SK-N-SH (cell line): ENCODE measurements around the gene CREB5. TPM values are rescaled to one million over a fixed set of nuclear protein-coding genes. Genes with fewer than 3 reads are reported as not detected.

Source experiments
- CTCF ChIA-PET: fragments of 300-600, 350-600 bp; formaldehyde crosslinking; extraction: SDS; loops from one replicate; lab custom pipeline; 2021; lab: Yijun Ruan, JAX
- POLR2A ChIA-PET: fragments of 350-600 bp; sonication (Branson Sonifier 250); formaldehyde crosslinking; extraction: SDS; loops from one replicate; lab custom pipeline; 2020; ENCODE audit warnings: antibody characterized with exemption, inconsistent platforms; lab: Yijun Ruan, JAX
- DNase-seq: peaks from one replicate; pipeline ENCODE4 v3.0.0; 2012
- H2AFZ ChIP-seq: fragments of 200-600 bp; sonication (generic); 2 replicates; pipeline ENCODE4 v1.8.1; 2016; ENCODE audit warnings: antibody characterized with exemption, mild to moderate bottlenecking, low read depth
- H3F3A ChIP-seq: fragments of 200-600 bp; sonication (generic); replicated peaks from 2 replicates; pipeline ENCODE3; 2016; ENCODE audit warnings: antibody characterized with exemption, mild to moderate bottlenecking; ENCODE audit not compliant: insufficient read depth
- H3K27ac ChIP-seq, 2 experiments: fragments of 200-500 bp in 1 of 2; fragments of 200-600 bp in 1 of 2; sonication (Bioruptor generic) in 1 of 2; sonication (generic), shearing (Covaris generic) in 1 of 2; 2 replicates each; pipeline versions ENCODE4 v1.5.1 to v1.6.1; 2014 to 2016; ENCODE audit warnings: low read depth in 2 of 2, inconsistent platforms in 1 of 2, low read length in 1 of 2, mild to moderate bottlenecking in 1 of 2, mixed read lengths in 1 of 2
- H3K27me3 ChIP-seq: fragments of 200-600 bp; sonication (generic), shearing (Covaris generic); 2 replicates; pipeline ENCODE4 v1.6.1; 2016; ENCODE audit warnings: mixed run types; ENCODE audit not compliant: insufficient read depth
- H3K36me3 ChIP-seq, 2 experiments: fragments of 200-500 bp in 1 of 2; fragments of 200-600 bp in 1 of 2; sonication (Bioruptor generic) in 1 of 2; sonication (generic) in 1 of 2; replicated peaks in 1 of 2; 2 replicates each; pipeline versions ENCODE3 to v1.5.1; 2014 to 2016; ENCODE audit warnings: low read length in 1 of 2, mild to moderate bottlenecking in 1 of 2; ENCODE audit not compliant: insufficient read depth in 2 of 2, control insufficient read depth in 1 of 2
- H3K4me1 ChIP-seq, 2 experiments: fragments of 200-500 bp in 1 of 2; fragments of 200-600 bp in 1 of 2; sonication (Bioruptor generic) in 1 of 2; sonication (generic), shearing (Covaris generic) in 1 of 2; 2 replicates each; pipeline versions ENCODE4 v1.5.1 to v1.6.1; 2014 to 2016; ENCODE audit warnings: low read depth in 1 of 2, low read length in 1 of 2, mixed run types in 1 of 2; ENCODE audit not compliant: insufficient read depth in 2 of 2, control insufficient read depth in 1 of 2
- H3K4me2 ChIP-seq: fragments of 200-600 bp; sonication (generic), shearing (Covaris generic); 2 replicates; pipeline ENCODE4 v1.6.1; 2017; ENCODE audit warnings: mixed run types
- H3K4me3 ChIP-seq, 2 experiments: fragments of 200-500 bp in 1 of 2; fragments of 200-600 bp in 1 of 2; sonication (Bioruptor generic) in 1 of 2; sonication (generic), shearing (Covaris generic) in 1 of 2; 2 replicates each; pipeline versions ENCODE4 v1.5.1 to v1.8.1; 2014 to 2016; ENCODE audit warnings: low read depth in 2 of 2, inconsistent platforms in 1 of 2, low read length in 1 of 2, mild to moderate bottlenecking in 1 of 2, mixed read lengths in 1 of 2, moderate library complexity in 1 of 2
- H3K79me2 ChIP-seq: fragments of 200-600 bp; sonication (generic); 2 replicates; pipeline ENCODE4 v1.8.1; 2017; ENCODE audit warnings: mild to moderate bottlenecking; ENCODE audit not compliant: insufficient read depth
- H3K9ac ChIP-seq: fragments of 200-600 bp; sonication (generic); 2 replicates; pipeline ENCODE4 v1.6.1; 2017; ENCODE audit warnings: mixed run types
- H3K9me2 ChIP-seq: fragments of 200-600 bp; sonication (generic); 2 replicates; pipeline ENCODE4 v1.6.1; 2017; ENCODE audit warnings: mixed run types
- H3K9me3 ChIP-seq: fragments of 200-600 bp; sonication (generic); 2 replicates; pipeline ENCODE4 v1.6.1; 2017; ENCODE audit warnings: mixed run types, mild to moderate bottlenecking, moderate library complexity
- H4K20me1 ChIP-seq: fragments of 200-600 bp; sonication (generic); 2 replicates; pipeline ENCODE4 v1.6.1; 2017; ENCODE audit warnings: mild to moderate bottlenecking, mixed run types; ENCODE audit not compliant: insufficient read depth
- EP300 ChIP-seq, 2 experiments: IDR thresholded peaks; 2 replicates each; pipeline versions ENCODE4 v1.4.0 to v1.6.1; 2012; ENCODE audit warnings: borderline replicate concordance in 1 of 2, low read depth in 1 of 2, low read length in 1 of 2
- EZH2phosphoT487 ChIP-seq: fragments of 200-600 bp; sonication (generic); IDR thresholded peaks from 2 replicates; pipeline ENCODE4 v1.6.1; 2017; ENCODE audit warnings: low read depth, mixed run types, mild to moderate bottlenecking, antibody characterized with exemption, moderate library complexity, borderline replicate concordance
- FOSL2 ChIP-seq: IDR thresholded peaks from 2 replicates; pipeline ENCODE4 v1.4.0; 2012; ENCODE audit warnings: low read depth, mild to moderate bottlenecking, moderate library complexity, borderline replicate concordance
- GATA2 ChIP-seq: sonication (generic); formaldehyde crosslinking; IDR thresholded peaks from 2 replicates; pipeline ENCODE4 v1.5.0; 2020; ENCODE audit warnings: mild to moderate bottlenecking, missing genetic modification reagents
- IRF3 ChIP-seq: fragments of 150-350 bp; IDR thresholded peaks from 2 replicates; pipeline ENCODE4 v1.6.1; 2016; ENCODE audit warnings: mild to moderate bottlenecking, low read depth, low read length
- JUND ChIP-seq: IDR thresholded peaks from 2 replicates; pipeline ENCODE4 v1.4.0; 2012
- MAX ChIP-seq: IDR thresholded peaks from 2 replicates; pipeline ENCODE4 v1.4.0; 2012; ENCODE audit warnings: low read depth
- MEF2A ChIP-seq: IDR thresholded peaks from 2 replicates; pipeline ENCODE4 v1.4.0; 2012; ENCODE audit warnings: low read depth, borderline replicate concordance
- NRF1 ChIP-seq: IDR thresholded peaks from 2 replicates; pipeline ENCODE4 v1.6.1; 2012; ENCODE audit warnings: low read depth, mild to moderate bottlenecking, low read length
- PBX3 ChIP-seq: IDR thresholded peaks from 2 replicates; pipeline ENCODE4; 2012
- POLR2AphosphoS5 ChIP-seq: IDR thresholded peaks from 2 replicates; pipeline ENCODE4 v1.6.1; 2012; ENCODE audit warnings: low read depth, low read length
- RAD21 ChIP-seq: IDR thresholded peaks from 2 replicates; pipeline ENCODE4 v1.6.1; 2012; ENCODE audit warnings: mild to moderate bottlenecking, low read length
- RCOR1 ChIP-seq: fragments of 150-350 bp; IDR thresholded peaks from 2 replicates; pipeline ENCODE4 v1.6.1; 2017; ENCODE audit warnings: antibody characterized with exemption, low read length
- RFX5 ChIP-seq: IDR thresholded peaks from 2 replicates; pipeline ENCODE4 v1.6.1; 2012; ENCODE audit warnings: mild to moderate bottlenecking, improper control_type of control experiment, low read length
- RXRA ChIP-seq: IDR thresholded peaks from 2 replicates; pipeline ENCODE4 v1.4.0; 2012; ENCODE audit warnings: low read depth, mild to moderate bottlenecking, borderline replicate concordance
- SMC3 ChIP-seq: IDR thresholded peaks from 2 replicates; pipeline ENCODE4 v1.6.1; 2012; ENCODE audit warnings: low read depth, low read length, improper control_type of control experiment
- TAF1 ChIP-seq: IDR thresholded peaks from 2 replicates; pipeline ENCODE4 v1.6.1; 2012; ENCODE audit warnings: low read depth, mild to moderate bottlenecking, low read length, moderate library complexity, borderline replicate concordance
- TCF12 ChIP-seq: IDR thresholded peaks from 2 replicates; pipeline ENCODE4 v1.4.0; 2012
- TEAD4 ChIP-seq: IDR thresholded peaks from 2 replicates; pipeline ENCODE4 v1.4.0; 2012; ENCODE audit warnings: mild to moderate bottlenecking, borderline replicate concordance; ENCODE audit not compliant: insufficient read depth
- USF2 ChIP-seq: fragments of 150-350 bp; IDR thresholded peaks from 2 replicates; pipeline ENCODE4 v1.6.1; 2017; ENCODE audit warnings: antibody characterized with exemption, low read length, low read depth, borderline replicate concordance
- WGBS: methylation state at CpG from one replicate; pipeline ENCODE4 v1.1.6; 2017; ENCODE audit warnings: low lambda C conversion rate; 5-methylcytosine and 5-hydroxymethylcytosine counted together
- polyA plus RNA-seq, 3 experiments: library from polyadenylated mRNA; depleted of rRNA; stranded (reverse); fragments of >200 nt; gene quantifications; 2 replicates each; pipeline ENCODE4 v1.2.3, GENCODE V29; 2012

CREB5 gene
- polyA plus RNA-seq, 1 of the 3 experiments (the other 2 are of a cell fraction) = 19.3 TPM

- Histone ChIP-seq H3K4me3 (no peak overlapping the region), H3K27me3 (no peaks in the 10 kb centered on the region), H2AFZ (no peak overlapping the region), H3K9ac (no peak overlapping the region), H3F3A (no peaks in the 10 kb centered on the region), H3K4me2 (no peak overlapping the region), H3K4me1 (peaks cover 0 to 3% of the 10 kb centered on the region in 2 experiments; a peak in 1 of 4 replicates), H3K36me3 (no peaks in the 10 kb centered on the region), H3K79me2 (no peaks in the 10 kb centered on the region), H4K20me1 (no peaks in the 10 kb centered on the region), H3K9me2 (no peaks in the 10 kb centered on the region), H3K27ac (no peak overlapping the region), H3K9me3 (no peaks in the 10 kb centered on the region)
- CTCF ChIA-PET = no interaction called here
- POLR2A ChIA-PET = no interaction called here
- TF ChIP-seq USF2 (no peak), PBX3 (no peak), RCOR1 (no peak), GATA2 (no peak), EZH2phosphoT487 (no peak), RFX5 (no peak)
- DNase-seq = no peak
- 71% methylated on average over 3 of the region's 3 CpGs for WGBS
Measured at GRCh38 chr7:28503396-28503795, 91.1 kb downstream of the CREB5 start.

- POLR2A ChIA-PET = no interaction called here
Measured at GRCh38 chr7:28505014-28505413, 92.7 kb downstream of the CREB5 start.

More at GRCh38 chr7:28505014-28505413, 92.7 kb downstream of the CREB5 start:
- no peak overlapping the region for H3K9ac ChIP-seq
- H3K4me3 ChIP-seq = no peak overlapping the region
- 58% methylated on average over 6 of the region's 6 CpGs for WGBS
- H3F3A ChIP-seq = no peaks in the 10 kb centered on the region
- no peaks in the 10 kb centered on the region for H3K9me2 ChIP-seq
- H2AFZ ChIP-seq = no peak overlapping the region
- no peak overlapping the region for H3K27ac ChIP-seq
- H3K4me2 ChIP-seq = no peak overlapping the region
- no peaks in the 10 kb centered on the region for H4K20me1 ChIP-seq
- CTCF ChIA-PET = interaction anchor here (0.6 to 0.8 kb wide), 2 partner anchors 113 to 349 kb away, joined by 3 read pairs; no protein-coding TSS in a partner anchor
- no peaks in the 10 kb centered on the region for H3K79me2 ChIP-seq
- no peak for TF ChIP-seq RAD21
- TF ChIP-seq RFX5 = no peak
- no peak for TF ChIP-seq JUND
- no peak for TF ChIP-seq TCF12
- TF ChIP-seq USF2 = no peak
- TF ChIP-seq EP300 (IDR thresholded peaks at IDR 0.05; ENCODE audit: borderline replicate concordance in 1 of 2, low read depth in 1 of 2, low read length in 1 of 2) = no peak
- TF ChIP-seq MAX = no peak
- no peak for TF ChIP-seq TEAD4
- no peak for TF ChIP-seq EZH2phosphoT487
- no peak for TF ChIP-seq PBX3
- TF ChIP-seq TAF1 = no peak
- TF ChIP-seq IRF3 = no peak
- TF ChIP-seq SMC3 = no peak
- no peak for TF ChIP-seq POLR2AphosphoS5
- no peak for TF ChIP-seq MEF2A
- TF ChIP-seq FOSL2 = no peak
- TF ChIP-seq GATA2 = no peak
- no peak for TF ChIP-seq RXRA
- TF ChIP-seq NRF1 = no peak
- no peaks in the 10 kb centered on the region for H3K27me3 ChIP-seq
- no peak for DNase-seq
- H3K4me1 ChIP-seq = peaks cover 0 to 3% of the 10 kb centered on the region in 2 experiments; a peak in 1 of 4 replicates
- no peaks in the 10 kb centered on the region for H3K9me3 ChIP-seq
- H3K36me3 ChIP-seq = no peaks in the 10 kb centered on the region
